B cell (primary cell): Measurements from ENCODE around the gene SDCCAG8.

Experiments used
- CTCF ChIP-seq: fragments of 200-600 bp; IDR thresholded peaks from one replicate; pipeline ENCODE4 v1.8.0; 2022; ENCODE audit warnings: antibody characterized with exemption, mild to moderate bottlenecking
- EZH2 ChIP-seq: IDR thresholded peaks from 2 replicates; pipeline ENCODE4 v1.6.1; 2012; ENCODE audit warnings: borderline replicate concordance, low read depth, mild to moderate bottlenecking, moderate library complexity, low read length; ENCODE audit not compliant: insufficient read depth, poor library complexity, severe bottlenecking

DNA sequence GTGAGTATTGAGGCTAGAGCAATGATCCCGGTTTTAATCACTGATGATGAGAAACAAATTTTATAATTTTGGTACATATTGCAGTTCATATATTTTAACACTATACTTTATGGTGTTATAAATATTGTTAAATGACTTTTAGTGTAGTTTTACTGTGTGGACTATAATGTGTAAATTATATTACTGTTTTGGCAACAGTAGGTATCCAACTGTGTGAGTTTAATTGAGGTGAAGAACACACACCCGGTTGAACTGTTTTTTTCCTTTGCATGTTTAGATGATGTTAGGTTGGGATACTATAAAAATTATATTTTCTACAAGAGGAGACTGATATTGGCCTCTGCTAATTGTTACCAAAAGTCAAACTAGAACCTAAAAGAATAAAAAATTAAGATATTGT lies 166.5 kb downstream of the SDCCAG8 start:
- TF ChIP-seq CTCF = no peak
- no peak for TF ChIP-seq EZH2
